NCI-H446 (cell line): ENCODE measurements around the gene EBNA1BP2.
"Not testable (repeated sequence)": the region's sequence is repeated elsewhere in the genome, so short reads cannot be mapped to it uniquely, and the experiment has no call there.

Experiments
- DNase-seq, 2 experiments: peaks; one replicate each; lab custom pipeline; 2025; lab: John Stamatoyannopoulos, UW

Gene EBNA1BP2

GRCh38 chr1:43171876-43172526, at the start of gene EBNA1BP2, which contains the start of gene CFAP57:
EBNA1BP2 (minus strand) TSS chr1:43172290; CDS start chr1:43172118, 172 bp downstream.
CFAP57 (plus strand) TSS chr1:43172330; CDS start chr1:43172754, 424 bp downstream.
- DNase-seq = peak; percentile 93 to 94

- DNase-seq = no peak
Observed at GRCh38 chr1:43221797-43222196, 49.7 kb upstream of the EBNA1BP2 start.

DNA sequence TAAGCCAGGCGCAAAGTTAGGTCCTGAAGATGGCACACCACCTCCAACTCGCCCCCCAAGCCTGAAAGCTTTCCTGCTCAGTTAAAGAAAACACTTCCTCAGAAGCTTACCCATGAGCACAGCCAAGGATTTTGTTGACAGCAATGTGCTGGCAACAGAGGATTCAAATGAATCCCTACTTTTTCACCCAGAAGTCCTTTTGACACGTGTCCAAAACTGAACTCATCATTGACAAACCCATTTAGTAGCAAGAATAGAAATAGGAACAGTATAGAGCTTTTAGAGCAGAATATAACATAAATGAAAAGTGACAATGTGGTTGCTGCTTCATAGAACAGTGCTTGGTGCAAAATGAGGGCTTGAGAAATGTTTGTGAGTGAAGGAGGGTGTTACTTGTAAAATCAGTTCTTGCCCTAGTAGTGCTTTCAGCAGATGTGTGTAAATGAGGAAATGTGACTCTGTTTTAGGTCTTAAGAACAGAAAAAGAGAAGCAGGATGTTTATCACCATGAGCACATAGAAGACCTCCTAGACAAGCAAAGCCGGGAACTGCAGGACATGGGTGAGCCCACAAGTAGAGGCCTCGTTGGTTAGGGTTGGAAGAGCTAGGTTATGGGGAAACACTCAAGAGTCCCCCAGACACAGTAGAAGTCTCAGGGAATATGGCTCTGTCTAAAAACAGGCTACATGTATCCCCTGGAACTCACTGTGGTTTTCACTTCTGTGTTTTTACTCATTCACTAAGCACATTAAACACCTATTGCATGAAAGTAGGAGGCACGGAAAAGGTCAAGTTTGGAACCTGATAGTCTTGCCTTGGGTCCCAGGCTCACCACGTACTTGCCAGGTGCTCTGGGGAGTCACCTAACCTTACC, 49.1 kb upstream of the EBNA1BP2 start:
- no peak for DNase-seq

DNA sequence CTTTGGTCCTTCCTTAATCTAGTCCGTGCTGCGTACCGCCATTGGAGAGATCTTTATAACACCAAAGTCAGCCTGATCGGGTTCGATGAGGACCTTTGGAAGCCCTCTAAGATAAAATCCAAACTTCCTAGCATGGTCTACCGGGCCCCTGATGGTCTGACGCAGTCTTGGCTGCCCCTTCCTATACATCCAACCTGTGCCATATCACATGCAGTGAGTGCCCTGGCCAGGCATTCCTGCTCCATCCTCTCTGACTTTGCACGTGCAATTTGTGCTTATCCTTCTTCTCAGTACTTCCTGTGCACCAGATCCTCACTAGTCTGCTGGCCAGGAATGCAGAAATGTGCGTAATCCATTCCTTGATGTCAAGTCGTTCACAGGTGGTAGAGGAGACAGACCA, 45.7 kb upstream of the EBNA1BP2 start:
- DNase-seq = no peak

DNA sequence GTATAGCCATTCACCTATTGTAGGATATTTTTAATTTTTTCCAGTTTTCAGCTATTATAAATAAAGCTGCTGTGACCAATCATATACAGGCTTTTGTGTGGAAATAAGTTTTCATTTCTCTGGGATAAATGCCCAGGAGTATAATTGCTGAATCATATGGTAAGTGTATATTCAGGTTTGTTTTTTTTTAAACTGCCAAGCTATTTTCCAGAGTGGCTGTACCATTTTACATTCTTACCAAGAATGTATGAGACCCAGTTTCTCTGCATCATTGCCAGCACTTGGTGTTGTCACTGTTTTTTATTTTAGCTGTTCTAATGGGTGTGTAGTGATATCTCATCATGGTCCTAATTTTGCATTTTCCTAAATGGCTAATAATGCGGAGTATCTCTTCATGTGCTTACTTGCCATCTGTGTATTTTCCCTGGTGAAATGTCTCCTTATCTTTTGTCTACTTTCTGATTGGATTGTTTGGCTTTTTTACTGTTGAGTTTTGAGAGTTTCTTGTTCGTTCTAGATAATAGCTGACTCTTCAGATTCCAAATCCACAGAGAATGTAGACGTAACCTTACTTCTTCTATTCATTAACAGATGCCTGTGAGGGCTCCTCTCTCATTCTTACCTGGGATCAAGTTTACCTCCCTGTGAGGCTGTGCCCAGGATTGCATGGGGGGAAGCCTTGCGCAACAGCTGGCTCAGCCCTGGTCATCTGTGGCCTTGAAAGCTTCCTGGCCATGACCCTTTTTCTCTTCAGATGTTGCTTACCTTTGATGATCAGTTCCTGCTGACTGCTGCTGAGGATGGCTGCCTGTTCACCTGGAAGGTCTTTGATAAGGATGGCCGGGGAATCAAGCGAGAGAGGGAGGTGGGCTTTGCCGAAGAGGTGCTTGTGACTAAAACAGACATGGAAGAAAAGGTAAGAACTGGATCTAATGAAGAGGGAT, 42.7 kb upstream of the EBNA1BP2 start:
- DNase-seq = no peak

- DNase-seq = not testable (repeated sequence)
Observed at GRCh38 chr1:43208277-43208676, 36.2 kb upstream of the EBNA1BP2 start.

DNA sequence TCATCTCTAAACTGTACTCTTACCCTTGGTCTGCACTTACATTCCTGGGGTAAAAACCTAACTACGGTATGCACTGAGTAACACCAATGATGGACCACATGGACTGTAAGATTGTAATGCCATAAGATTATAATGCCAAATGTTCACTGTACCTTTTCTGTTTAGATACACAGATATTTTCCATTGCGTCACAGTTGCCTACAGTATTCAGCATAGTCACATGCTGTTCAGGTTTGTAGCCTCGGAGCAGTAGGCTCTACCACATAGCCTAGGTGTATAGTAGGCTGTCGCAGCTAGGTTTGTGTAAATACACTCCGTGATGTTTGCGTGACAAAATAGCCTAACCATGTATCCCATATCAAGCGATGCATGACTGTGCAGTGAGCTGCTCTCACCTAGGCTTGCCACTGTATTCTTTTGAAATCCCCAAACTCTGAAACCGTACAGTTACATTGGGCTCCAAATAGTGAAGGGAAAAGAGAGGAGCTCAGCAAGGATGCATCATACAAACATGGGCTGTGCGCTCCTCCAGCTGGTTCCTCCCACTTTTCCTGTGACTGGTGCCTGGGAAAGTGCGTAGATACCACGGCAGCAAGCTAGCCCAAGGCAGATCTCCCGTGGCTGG, 35.3 kb upstream of the EBNA1BP2 start:
- DNase-seq = no peak

DNA sequence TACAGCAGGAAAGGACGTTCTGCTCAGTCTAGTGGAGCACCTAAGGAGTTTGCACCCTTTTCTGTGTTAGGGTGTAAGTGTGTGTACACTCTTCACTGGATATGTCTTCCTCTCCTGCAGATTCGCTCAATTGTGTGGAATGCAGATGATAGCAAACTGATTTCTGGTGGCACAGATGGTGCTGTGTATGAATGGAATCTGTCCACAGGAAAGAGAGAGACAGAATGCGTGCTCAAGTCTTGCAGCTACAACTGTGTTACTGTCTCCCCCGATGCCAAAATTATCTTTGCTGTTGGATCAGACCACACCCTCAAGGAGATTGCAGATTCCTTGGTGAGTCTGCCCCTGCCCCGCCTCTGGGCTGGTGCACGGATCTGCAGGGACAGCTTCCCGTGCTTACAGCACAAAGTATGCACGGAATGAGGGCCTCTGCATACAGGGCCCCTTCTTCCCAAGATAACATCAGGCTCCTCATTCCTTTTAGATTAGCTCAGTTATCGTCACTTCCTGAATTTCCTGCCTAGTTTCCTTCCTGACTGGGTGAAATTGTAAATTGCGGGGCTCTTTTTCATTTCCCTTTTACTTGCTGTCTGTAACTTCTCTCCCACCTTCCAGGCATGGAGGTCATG, 34.6 kb upstream of the EBNA1BP2 start:
- DNase-seq = no peak

- no peak for DNase-seq
Observed at GRCh38 chr1:43205671-43206070, 33.6 kb upstream of the EBNA1BP2 start.

DNA sequence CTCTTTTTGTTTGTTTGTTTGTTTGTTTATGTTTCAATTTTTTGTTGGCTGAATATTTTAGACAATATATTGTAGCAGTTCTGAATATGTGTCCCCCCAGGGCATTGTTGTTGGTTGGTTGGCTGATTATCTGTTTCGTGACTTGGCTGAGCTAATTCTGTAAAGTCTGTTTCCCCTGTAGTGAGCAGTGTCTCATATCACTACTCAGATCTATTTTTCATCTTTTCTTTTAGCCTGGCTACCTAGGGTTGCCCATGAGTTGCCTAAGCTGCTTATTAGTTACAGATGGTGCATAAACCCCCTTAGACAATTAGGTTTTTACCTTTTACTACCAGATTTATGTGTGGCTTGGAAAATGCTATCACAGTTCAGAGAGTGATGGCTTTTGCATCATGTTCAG, 32.3 kb upstream of the EBNA1BP2 start:
- no peak for DNase-seq

DNA sequence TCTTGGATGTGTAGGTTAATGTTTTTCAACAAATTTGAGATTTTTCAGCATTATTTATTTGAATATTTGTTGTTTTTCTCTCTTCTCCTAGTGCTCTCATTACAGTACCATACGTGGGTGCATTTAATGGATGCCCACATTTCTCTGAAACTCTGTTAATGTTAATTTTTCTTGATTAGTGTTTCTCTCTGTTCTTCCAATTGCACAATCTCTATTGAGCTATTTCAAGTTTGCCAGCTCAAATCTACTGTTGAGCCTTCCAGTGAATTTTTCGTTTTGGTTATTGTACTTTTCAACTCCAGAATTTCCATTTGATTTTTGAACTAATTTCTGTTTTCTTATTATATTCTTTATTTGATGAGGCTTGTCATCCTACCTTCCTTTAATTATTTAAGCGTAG, 31.8 kb upstream of the EBNA1BP2 start:
- DNase-seq = no peak

DNA sequence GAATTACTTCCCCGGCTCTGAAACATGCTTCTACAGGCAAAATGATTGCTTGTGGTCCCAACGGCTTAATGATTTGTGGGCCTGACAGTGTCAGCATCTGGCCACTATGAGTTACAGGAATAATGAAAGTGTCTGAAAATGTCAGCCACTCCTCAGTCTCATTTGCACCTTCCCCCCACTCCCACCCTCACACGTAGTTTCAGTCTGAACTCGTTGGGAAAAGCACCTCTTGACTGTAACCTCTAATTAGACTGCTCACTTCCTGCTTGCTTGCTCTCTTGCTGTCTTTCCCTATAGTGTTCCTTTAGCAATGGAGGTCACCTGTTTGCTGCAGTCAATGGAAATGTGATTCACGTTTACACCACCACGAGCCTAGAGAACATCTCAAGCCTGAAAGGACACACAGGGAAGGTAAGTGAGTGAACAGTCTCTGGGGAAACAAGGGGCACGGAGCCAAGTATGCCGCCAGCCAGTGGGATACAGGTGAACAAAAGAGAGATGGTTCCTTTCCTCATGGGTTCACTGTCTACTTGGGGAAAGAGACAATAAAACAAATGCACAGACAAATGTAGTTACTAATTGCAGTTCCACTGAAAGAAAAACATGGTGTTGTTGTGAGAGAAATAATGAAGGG, 27.1 kb upstream of the EBNA1BP2 start:
- no peak for DNase-seq

- no peak for DNase-seq
Observed at GRCh38 chr1:43197343-43198127, 25.4 kb upstream of the EBNA1BP2 start.

DNA sequence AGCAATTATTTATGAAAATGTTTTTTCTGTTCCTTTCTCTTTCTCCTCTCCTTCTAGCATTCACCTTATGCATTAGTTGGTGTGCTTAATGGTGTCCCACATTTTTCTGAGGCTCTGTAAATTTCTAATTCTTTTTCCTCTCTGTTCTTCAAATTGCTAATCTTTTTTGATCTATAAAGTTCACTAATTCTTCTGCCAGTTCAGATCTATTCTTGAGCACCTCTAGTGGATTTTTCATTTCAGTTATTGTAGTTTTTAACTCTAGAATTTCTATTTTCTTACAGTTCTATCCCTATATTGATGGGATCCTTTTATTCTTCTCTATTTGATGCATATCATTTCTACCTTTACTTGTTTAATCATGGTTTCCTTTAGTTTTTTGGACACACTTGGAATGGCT, 22.4 kb upstream of the EBNA1BP2 start:
- DNase-seq = no peak

DNA sequence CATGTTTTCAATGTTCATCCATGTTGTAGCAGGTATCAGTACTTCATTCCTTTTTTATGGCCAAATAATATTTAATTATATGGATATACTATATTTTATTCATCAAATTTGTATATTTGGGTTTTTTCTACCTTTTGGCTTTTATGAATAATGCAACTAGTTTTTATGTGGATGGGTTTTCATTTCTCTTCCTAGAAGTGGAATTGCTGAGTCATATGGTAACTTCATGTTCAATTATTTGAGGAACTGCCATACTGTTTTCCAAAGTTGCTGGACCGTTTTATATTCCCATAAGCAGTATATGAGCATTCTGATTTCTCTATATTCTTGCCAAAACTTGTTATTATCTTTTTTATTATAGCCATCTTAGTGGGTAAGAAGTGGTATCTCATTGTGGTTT, 16.0 kb upstream of the EBNA1BP2 start:
- DNase-seq = no peak

- DNase-seq = no peak
Observed at GRCh38 chr1:43184995-43185394, 12.9 kb upstream of the EBNA1BP2 start.

DNA sequence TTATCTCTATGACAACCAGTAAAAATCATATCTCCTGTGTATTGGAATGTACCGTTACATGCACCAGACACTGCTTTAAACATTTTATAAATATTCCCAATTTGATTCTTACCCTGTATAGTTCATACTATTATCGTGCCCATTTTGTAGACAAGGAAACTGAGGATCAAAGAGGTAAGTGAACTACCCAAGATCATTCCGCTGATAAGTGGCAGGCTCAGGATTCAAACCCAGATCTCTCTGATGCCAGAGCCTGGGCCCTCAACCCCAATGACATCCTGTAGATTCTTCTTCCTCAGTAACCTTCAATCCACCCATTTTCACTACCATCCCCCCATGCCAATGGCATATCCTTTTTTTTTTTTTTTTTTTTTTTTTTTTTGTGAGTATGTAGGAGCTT, 12.3 kb upstream of the EBNA1BP2 start:
- DNase-seq = no peak

GRCh38 chr1:43177691-43178090, 5.6 kb upstream of the EBNA1BP2 start:
- no peak for DNase-seq

DNA sequence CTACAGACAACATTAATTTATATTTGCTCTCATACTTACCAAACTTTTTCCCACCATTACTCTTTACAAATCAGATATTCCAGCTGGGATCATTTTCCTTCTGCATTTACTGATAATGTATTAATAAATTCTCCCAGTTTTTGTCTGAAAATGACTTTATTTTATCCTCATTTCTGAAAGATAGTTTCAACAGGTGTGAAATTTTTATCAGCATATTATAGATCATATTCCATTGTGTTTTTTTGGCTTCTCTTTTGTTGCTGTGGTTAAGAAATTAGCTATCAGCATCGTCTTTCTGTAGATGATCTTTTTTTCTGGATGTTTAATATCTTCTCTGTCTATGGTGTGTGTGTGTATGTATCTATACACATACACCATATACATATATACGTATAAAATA, 2.8 kb upstream of the EBNA1BP2 start:
- DNase-seq = no peak

GRCh38 chr1:43172527-43172972, 460 bp upstream of the EBNA1BP2 start:
- peak; percentile 87 to 93 for DNase-seq
